IPS-20b (cell line): Measurements from ENCODE around the gene TUT7.
"Not testable (repeated sequence)": the region's sequence is repeated elsewhere in the genome, so short reads cannot be mapped to it uniquely, and the experiment has no call there.

Experiments
- H3K27ac ChIP-seq: one replicate; pipeline ENCODE4 v1.5.1; 2013; ENCODE audit warnings: low read length
- H3K27me3 ChIP-seq: 2 replicates; pipeline ENCODE4 v1.6.1; 2013; ENCODE audit warnings: mild to moderate bottlenecking, low read length, inconsistent platforms; ENCODE audit not compliant: insufficient read depth
- H3K36me3 ChIP-seq: 2 replicates; pipeline ENCODE4 v1.6.1; 2013; ENCODE audit warnings: low read depth, mild to moderate bottlenecking, inconsistent platforms, low read length, moderate library complexity; ENCODE audit not compliant: insufficient read depth
- H3K4me1 ChIP-seq: 2 replicates; pipeline ENCODE4 v1.6.1; 2013; ENCODE audit warnings: mild to moderate bottlenecking, control low read depth, inconsistent platforms, low read length, moderate library complexity; ENCODE audit not compliant: insufficient read depth
- H3K4me3 ChIP-seq: 2 replicates; pipeline ENCODE4 v1.5.1; 2013; ENCODE audit warnings: mild to moderate bottlenecking, low read length, inconsistent platforms
- H3K9ac ChIP-seq: 2 replicates; pipeline ENCODE4 v1.6.1; 2013; ENCODE audit warnings: low read depth, mild to moderate bottlenecking, inconsistent platforms, low read length, moderate library complexity
- H3K9me3 ChIP-seq: 2 replicates; pipeline ENCODE4 v1.6.1; 2013; ENCODE audit warnings: mild to moderate bottlenecking, low read depth, low read length, inconsistent platforms; ENCODE audit not compliant: insufficient read depth

Gene TUT7

DNA sequence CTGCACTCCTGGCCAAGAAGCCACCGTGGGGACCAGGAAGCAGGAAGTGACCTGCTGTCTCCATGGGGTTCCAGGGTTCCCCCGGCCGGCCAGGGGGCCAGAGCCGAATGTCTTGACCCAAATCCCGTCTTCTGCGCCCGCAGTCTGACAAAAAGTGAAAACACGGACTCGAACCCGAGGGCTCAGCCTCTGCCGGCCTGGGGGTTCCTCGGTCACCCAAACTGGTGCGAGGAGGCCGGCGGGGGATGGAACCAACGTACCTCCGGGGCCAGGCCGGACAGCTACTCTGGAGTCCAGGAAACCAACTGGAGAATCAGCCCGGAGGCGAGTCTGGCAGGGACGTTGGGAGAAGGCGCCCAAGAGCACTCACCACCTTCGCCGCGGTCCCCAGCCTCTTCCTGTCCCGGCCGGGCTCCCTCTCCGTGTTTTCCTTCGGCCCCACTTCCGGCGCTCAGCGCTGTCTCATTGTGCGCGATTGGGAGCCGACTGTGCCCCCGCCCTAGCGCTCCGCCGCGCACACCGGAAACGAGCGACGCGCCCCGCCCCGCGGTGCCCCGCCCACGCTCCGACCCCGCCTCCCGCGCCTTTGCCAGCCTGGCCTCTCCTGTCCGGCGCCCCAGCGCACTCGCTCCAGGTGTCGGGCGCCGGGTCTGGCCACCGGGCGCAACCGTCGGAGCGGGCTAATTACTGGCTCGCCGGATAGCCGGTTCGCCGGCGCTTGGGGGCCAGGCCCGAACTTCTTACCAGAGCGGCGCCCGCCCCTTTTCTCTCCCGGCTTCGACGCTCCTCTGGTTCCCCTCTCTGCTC, at the start of gene TUT7:
TUT7 (minus strand) TSS at position 400 of the 807 bp plus-strand sequence. CDS start 1,211 bp downstream, outside the sequence.
- peak within 1 kb of the TSS; percentile 97 for H3K4me3 ChIP-seq
- H3K9ac ChIP-seq, result peak within 1 kb of the TSS; percentile 83
- peaks cover 9% of the 10 kb centered on the region for H3K4me1 ChIP-seq

DNA sequence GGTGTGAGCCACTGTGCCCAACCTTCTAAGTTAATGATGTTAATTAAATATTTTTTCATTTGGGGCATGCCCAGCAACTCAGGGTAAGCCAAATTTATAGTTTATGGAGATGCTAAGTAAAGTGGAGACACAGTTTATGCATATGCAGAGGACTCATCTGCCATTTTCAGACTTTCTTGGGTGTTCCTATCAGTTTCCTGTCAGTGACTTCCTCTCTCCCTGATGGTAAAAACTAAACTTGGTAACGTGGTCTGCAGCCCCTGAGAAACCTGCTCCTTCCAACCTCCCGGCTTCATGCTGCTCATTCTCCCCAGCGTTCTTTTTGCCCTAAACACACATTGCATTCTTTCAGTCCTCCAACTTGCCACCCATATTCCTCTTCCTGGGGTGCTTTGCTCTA, 48.4 kb upstream of the TUT7 start:
- Histone ChIP-seq H3K27me3 (peaks cover 41% of the 10 kb centered on the region), H3K9ac (no peak overlapping the region), H3K9me3 (no peaks in the 10 kb centered on the region), H3K4me3 (no peak overlapping the region), H3K27ac (no peak overlapping the region), H3K36me3 (no peaks in the 10 kb centered on the region), H3K4me1 (peaks cover 12% of the 10 kb centered on the region)

More for the DNA sequence above, at the start of gene TUT7:
- Histone ChIP-seq H3K27me3 (peaks cover 11% of the 10 kb centered on the region), H3K9me3 (no peaks in the 10 kb centered on the region), H3K27ac (peak within 1 kb of the TSS; percentile 40), H3K36me3 (peaks cover 13% of the 10 kb centered on the region)

GRCh38 chr9:86396412-86396811, 42.2 kb upstream of the TUT7 start:
- H3K36me3 ChIP-seq, result no peaks in the 10 kb centered on the region
- no peak overlapping the region for H3K4me3 ChIP-seq
- H3K27ac ChIP-seq, result no peak overlapping the region
- H3K27me3 ChIP-seq, result no peaks in the 10 kb centered on the region
- no peak overlapping the region for H3K9ac ChIP-seq
- H3K9me3 ChIP-seq, result no peaks in the 10 kb centered on the region
- H3K4me1 ChIP-seq, result no peaks in the 10 kb centered on the region

DNA sequence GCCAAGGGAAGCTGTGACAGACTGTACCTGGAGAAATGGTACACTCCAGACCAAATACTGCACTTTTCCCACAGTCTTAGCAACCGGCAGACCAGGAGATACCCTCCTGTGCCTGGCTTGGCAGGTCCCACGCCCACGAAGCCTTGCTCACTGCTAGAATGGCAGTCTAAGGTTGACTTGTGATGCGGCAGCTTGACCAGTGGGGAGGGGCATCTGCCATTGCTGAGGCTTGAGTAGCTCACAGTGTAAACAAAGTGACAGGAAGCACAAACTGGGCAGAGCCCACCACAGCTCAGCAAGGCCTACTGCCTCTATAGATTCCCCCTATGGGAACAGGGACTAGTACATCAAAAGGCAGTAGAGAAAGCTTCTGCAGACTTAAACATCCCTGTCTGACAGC, 36.0 kb upstream of the TUT7 start:
- not testable (repeated sequence) for H3K4me3 ChIP-seq, H3K27me3 ChIP-seq, H3K27ac ChIP-seq, H3K36me3 ChIP-seq, H3K4me1 ChIP-seq, H3K9ac ChIP-seq, H3K9me3 ChIP-seq

DNA sequence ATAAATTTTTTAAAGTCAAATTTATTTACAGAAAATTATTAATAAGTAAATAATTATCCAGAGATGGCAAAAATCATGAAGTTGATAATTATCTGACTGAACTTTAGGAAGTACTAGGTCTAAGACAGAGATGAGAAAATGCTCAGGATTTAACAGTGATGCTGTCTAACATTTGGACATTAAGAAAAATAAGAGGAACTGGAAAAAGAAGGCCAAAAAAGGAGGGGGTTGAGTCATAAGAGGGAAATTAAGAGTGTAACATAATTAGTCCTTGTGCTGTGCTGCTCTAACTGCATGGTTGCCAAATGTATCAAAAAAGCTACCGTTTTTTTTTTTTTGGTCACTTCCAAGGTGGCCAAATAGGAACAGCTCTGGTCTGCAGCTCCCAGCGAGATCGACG, 35.4 kb upstream of the TUT7 start:
- Histone ChIP-seq H3K27ac (no peak overlapping the region), H3K36me3 (no peaks in the 10 kb centered on the region), H3K9me3 (no peaks in the 10 kb centered on the region), H3K27me3 (no peaks in the 10 kb centered on the region), H3K4me1 (no peaks in the 10 kb centered on the region), H3K9ac (no peak overlapping the region), H3K4me3 (no peak overlapping the region)

DNA sequence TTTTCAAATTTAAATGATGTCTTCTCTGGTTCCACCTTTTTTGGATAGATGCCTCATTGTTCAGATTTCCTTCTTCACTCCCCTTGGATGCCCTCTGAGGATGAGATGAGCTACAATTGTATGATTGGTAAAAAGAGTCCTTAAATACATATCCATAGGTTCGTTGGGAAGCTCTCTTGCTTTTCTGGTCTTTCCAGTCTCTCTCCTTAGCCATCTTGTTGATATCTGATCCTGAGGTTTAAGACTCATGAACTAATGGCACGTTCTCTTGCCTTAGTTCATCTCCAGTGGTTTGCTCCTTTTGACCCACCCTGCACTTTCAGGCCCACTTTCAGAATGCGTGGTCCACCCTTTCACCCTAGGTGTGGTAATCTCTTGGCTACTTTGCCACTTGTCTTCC, 33.2 kb upstream of the TUT7 start:
- no peak overlapping the region for H3K4me3 ChIP-seq
- H3K36me3 ChIP-seq, result no peaks in the 10 kb centered on the region; the same call in 1 of the 2 replicates
- peaks cover 15% of the 10 kb centered on the region for H3K9me3 ChIP-seq
- no peak overlapping the region for H3K9ac ChIP-seq
- no peaks in the 10 kb centered on the region for H3K27me3 ChIP-seq
- H3K4me1 ChIP-seq, result no peaks in the 10 kb centered on the region
- no peak overlapping the region for H3K27ac ChIP-seq

- not testable (repeated sequence) for H3K27me3 ChIP-seq, H3K36me3 ChIP-seq, H3K9ac ChIP-seq, H3K4me1 ChIP-seq, H3K27ac ChIP-seq, H3K4me3 ChIP-seq
- peaks cover 18% of the 10 kb centered on the region for H3K9me3 ChIP-seq
Observed at GRCh38 chr9:86383000-86383399, 28.8 kb upstream of the TUT7 start.

- no peaks in the 10 kb centered on the region for H3K36me3 ChIP-seq
- peaks cover 32% of the 10 kb centered on the region for H3K9me3 ChIP-seq
- no peak overlapping the region for H3K9ac ChIP-seq
- no peaks in the 10 kb centered on the region for H3K27me3 ChIP-seq
- no peak overlapping the region for H3K4me3 ChIP-seq
- no peak overlapping the region for H3K27ac ChIP-seq
- H3K4me1 ChIP-seq, result no peaks in the 10 kb centered on the region
Observed at GRCh38 chr9:86376016-86376415, 21.8 kb upstream of the TUT7 start.

GRCh38 chr9:86369810-86370209, 15.6 kb upstream of the TUT7 start:
- H3K27me3 ChIP-seq, result no peaks in the 10 kb centered on the region
- no peaks in the 10 kb centered on the region for H3K36me3 ChIP-seq
- no peaks in the 10 kb centered on the region for H3K4me1 ChIP-seq
- H3K9me3 ChIP-seq, result peaks cover 7% of the 10 kb centered on the region; the same call in 1 of the 2 replicates
- H3K27ac ChIP-seq, result no peak overlapping the region
- H3K4me3 ChIP-seq, result no peak overlapping the region
- no peak overlapping the region for H3K9ac ChIP-seq

DNA sequence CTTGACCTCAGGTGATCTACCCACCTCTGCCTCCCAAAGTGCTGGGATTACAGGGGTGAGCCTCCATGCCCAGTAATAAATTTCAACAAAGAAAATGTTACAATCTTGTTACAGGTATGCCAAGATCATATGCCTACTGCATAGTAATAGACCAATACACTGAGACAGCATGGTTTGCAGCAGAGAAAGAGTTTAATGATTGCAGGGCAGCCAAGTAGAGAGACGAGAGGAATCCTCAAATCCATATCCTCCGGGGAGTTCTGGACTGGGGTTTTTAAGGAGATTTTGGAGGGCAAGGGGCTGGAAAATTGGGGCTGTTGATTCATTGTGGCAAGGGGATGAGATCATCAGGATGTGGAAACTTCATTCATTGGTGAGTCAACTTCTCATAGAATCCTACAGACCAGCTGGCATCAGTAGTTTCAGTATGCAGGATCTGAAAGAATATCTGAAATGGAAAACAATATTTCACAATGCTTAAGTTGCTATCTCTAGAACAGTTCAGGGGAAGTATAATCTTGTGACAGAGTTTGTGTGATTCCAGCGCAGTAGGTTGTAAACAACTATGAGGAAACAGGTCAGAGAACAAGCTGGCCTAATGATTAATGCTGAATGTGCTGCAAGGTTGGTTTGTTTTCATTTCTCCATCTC, 14.8 kb upstream of the TUT7 start:
- no peak overlapping the region for H3K9ac ChIP-seq
- H3K9me3 ChIP-seq, result 0 out of 2 replicates have a peak, but pooled peaks cover 2% of the 10 kb centered on the region
- H3K4me3 ChIP-seq, result no peak overlapping the region
- no peaks in the 10 kb centered on the region for H3K4me1 ChIP-seq
- no peaks in the 10 kb centered on the region for H3K36me3 ChIP-seq
- no peak overlapping the region for H3K27ac ChIP-seq
- no peaks in the 10 kb centered on the region for H3K27me3 ChIP-seq

- H3K36me3 ChIP-seq, result no peaks in the 10 kb centered on the region
- H3K9me3 ChIP-seq, result no peaks in the 10 kb centered on the region
- no peak overlapping the region for H3K4me3 ChIP-seq
- no peaks in the 10 kb centered on the region for H3K4me1 ChIP-seq
- no peak overlapping the region for H3K9ac ChIP-seq
- no peaks in the 10 kb centered on the region for H3K27me3 ChIP-seq
- H3K27ac ChIP-seq, result no peak overlapping the region
Observed at GRCh38 chr9:86361176-86361575, 7.0 kb upstream of the TUT7 start.
